ENCODE measurements around the gene SWT1. TPM values are rescaled to one million over a fixed set of nuclear protein-coding genes. Genes with fewer than 3 reads are reported as not detected.
"Not testable (repeated sequence)": the region's sequence is repeated elsewhere in the genome, so short reads cannot be mapped to it uniquely, and the experiment has no call there.

The SWT1 gene
- total and polyA plus RNA-seq, 2 of the 4 experiments (the other 2 are of a cell fraction): 0.82 to 2.7 TPM

DNA sequence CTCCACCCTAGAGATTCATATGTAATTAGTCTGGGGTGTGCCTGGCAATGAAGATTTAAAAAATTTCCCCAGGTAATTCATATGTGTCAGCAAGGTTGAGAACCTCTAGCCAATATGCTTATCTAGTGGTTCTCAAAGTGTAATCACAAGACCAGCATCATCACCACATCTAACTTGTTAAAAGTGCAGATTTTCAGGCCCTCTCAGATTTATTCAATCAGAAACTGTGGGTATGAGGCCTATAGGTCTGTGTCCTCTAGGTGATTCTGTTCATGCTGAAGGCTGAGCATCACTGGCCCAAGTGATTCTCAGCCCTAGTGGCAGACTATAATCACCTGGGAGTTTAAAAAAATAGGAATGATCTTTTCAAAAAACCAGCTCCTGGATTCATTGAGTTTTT, 75.9 kb downstream of the SWT1 start:
- H3K9me1 ChIP-seq (ENCODE audit: insufficient read depth, low read length): no peaks in the 10 kb centered on the region
- H4K20me1 ChIP-seq (ENCODE audit: insufficient read depth, low read length): no peaks in the 10 kb centered on the region
- no peak overlapping the region for H3K56ac ChIP-seq (ENCODE audit: extremely low read depth, insufficient read depth, low read length)
- H3K14ac ChIP-seq (replicated peaks; ENCODE audit: low read depth, low read length): no peak overlapping the region
- H3K23ac ChIP-seq (ENCODE audit: low read depth, low read length): no peak overlapping the region
- no peak overlapping the region for H2BK5ac ChIP-seq (ENCODE audit: low read depth, low read length, poor library complexity, severe bottlenecking)
- no peak overlapping the region for H4K8ac ChIP-seq (ENCODE audit: low read depth in 2 of 2, low read length in 2 of 2)
- H3K4ac ChIP-seq (ENCODE audit: low read depth, low read length): no peak overlapping the region
- ATAC-seq (ENCODE audit: low read depth) (no peak), DNase-seq (no peak)
- intact Hi-C loops (cut with micrococcal nuclease): no loop called here
- no peak overlapping the region for H2AK9ac ChIP-seq (replicated peaks; ENCODE audit: low read depth, low read length, poor library complexity)
- no peak overlapping the region for H2BK120ac ChIP-seq (ENCODE audit: low read depth, low read length)
- no peak overlapping the region for H3K27ac ChIP-seq (ENCODE audit: insufficient read depth, low read length)
- H4K91ac ChIP-seq (ENCODE audit: insufficient read depth, low read depth, low read length): no peak overlapping the region
- in situ Hi-C loops (cut with MboI; ENCODE audit: low sequenced_read_pairs): no loop called here
- no peaks in the 10 kb centered on the region for H3K4me1 ChIP-seq (ENCODE audit: control insufficient read depth, insufficient read depth, low read length)
- no peaks in the 10 kb centered on the region for H3K27me3 ChIP-seq (ENCODE audit: control insufficient read depth, insufficient read depth, low read length)
- dilution Hi-C loops (cut with HindIII; ENCODE audit: low sequenced_read_pairs, unreplicated experiment): no loop called here
- H3K36me3 ChIP-seq (ENCODE audit: control insufficient read depth, insufficient read depth, low read length): no peaks in the 10 kb centered on the region
- H2AK5ac ChIP-seq (ENCODE audit: low read depth, low read length): no peak overlapping the region
- no peaks in the 10 kb centered on the region for H3K9me3 ChIP-seq (ENCODE audit: control insufficient read depth, insufficient read depth, low read length)
- POLR2A ChIA-PET (ENCODE audit: unreplicated experiment): no interaction called here
- no peaks in the 10 kb centered on the region; a peak in 1 of 4 replicates for H3K79me1 ChIP-seq (ENCODE audit: low read depth in 1 of 2, low read length in 2 of 2)
- TF ChIP-seq NFE2L2 (IDR thresholded peaks at IDR 0.05; ENCODE audit: low read depth, low read length) (no peak), RAD21 (IDR thresholded peaks at IDR 0.05; ENCODE audit: low read length) (no peak)
- BruUV-seq (replicated peaks): no TSS peak
- no peak overlapping the region for H3K4me3 ChIP-seq (ENCODE audit: insufficient read depth, low read depth, low read length)
- no peak overlapping the region for H3K4me2 ChIP-seq (ENCODE audit: low read depth, low read length)
- no peak overlapping the region for H2BK15ac ChIP-seq (ENCODE audit: low read depth, low read length)
- no peak overlapping the region for H3K9ac ChIP-seq (ENCODE audit: low read depth, low read length)
- CTCF ChIA-PET: no interaction called here
- H2AFZ ChIP-seq (replicated peaks; ENCODE audit: low read length, poor library complexity): no peak overlapping the region
- no peak overlapping the region for H2BK20ac ChIP-seq (ENCODE audit: low read depth, low read length)
- H3K18ac ChIP-seq (ENCODE audit: low read depth, low read length): no peak overlapping the region
- H4K5ac ChIP-seq (ENCODE audit: low read depth, low read length): no peak overlapping the region

DNA sequence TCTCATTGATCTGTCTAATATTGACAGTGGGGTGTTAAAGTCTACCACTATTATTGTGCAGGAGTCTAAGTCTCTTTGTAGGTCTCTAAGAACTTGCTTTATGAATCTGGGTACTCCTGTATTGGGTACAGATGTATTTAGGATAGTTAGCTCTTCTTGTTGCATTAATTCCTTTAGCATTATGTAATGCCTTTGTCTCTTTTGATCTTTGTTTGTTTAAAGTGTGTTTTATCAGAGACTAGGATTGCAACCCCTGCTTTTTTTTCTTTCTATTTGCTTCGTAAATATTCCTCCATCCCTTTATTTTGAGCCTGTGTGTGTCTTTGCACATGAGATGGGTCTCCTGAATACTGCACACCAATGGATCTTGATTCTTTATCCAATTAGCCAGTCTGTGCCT, 77.2 kb downstream of the SWT1 start:
- H3K9me1 ChIP-seq (ENCODE audit: insufficient read depth, low read length); ATAC-seq (ENCODE audit: low read depth); H3K4me1 ChIP-seq (ENCODE audit: control insufficient read depth, insufficient read depth, low read length); H2AK5ac ChIP-seq (ENCODE audit: low read depth, low read length); in situ Hi-C loops (cut with MboI; ENCODE audit: low sequenced_read_pairs); H3K56ac ChIP-seq (ENCODE audit: extremely low read depth, insufficient read depth, low read length); H3K18ac ChIP-seq (ENCODE audit: low read depth, low read length); H2AFZ ChIP-seq (replicated peaks; ENCODE audit: low read length, poor library complexity); H2BK5ac ChIP-seq (ENCODE audit: low read depth, low read length, poor library complexity, severe bottlenecking); H3K4ac ChIP-seq (ENCODE audit: low read depth, low read length); H4K5ac ChIP-seq (ENCODE audit: low read depth, low read length); POLR2A ChIA-PET (ENCODE audit: unreplicated experiment); H3K4me3 ChIP-seq (ENCODE audit: insufficient read depth, low read depth, low read length); H3K23ac ChIP-seq (ENCODE audit: low read depth, low read length); H2AK9ac ChIP-seq (replicated peaks; ENCODE audit: low read depth, low read length, poor library complexity); H3K36me3 ChIP-seq (ENCODE audit: control insufficient read depth, insufficient read depth, low read length); BruUV-seq (replicated peaks); H2BK15ac ChIP-seq (ENCODE audit: low read depth, low read length); H2BK20ac ChIP-seq (ENCODE audit: low read depth, low read length); H4K91ac ChIP-seq (ENCODE audit: insufficient read depth, low read depth, low read length); CTCF ChIA-PET; intact Hi-C loops (cut with micrococcal nuclease); H2BK120ac ChIP-seq (ENCODE audit: low read depth, low read length); H3K9ac ChIP-seq (ENCODE audit: low read depth, low read length); dilution Hi-C loops (cut with HindIII; ENCODE audit: low sequenced_read_pairs, unreplicated experiment); H3K9me3 ChIP-seq (ENCODE audit: control insufficient read depth, insufficient read depth, low read length); H3K4me2 ChIP-seq (ENCODE audit: low read depth, low read length); H4K20me1 ChIP-seq (ENCODE audit: insufficient read depth, low read length); DNase-seq; H3K27ac ChIP-seq (ENCODE audit: insufficient read depth, low read length); H4K8ac ChIP-seq (ENCODE audit: low read depth in 2 of 2, low read length in 2 of 2); H3K14ac ChIP-seq (replicated peaks; ENCODE audit: low read depth, low read length); H3K27me3 ChIP-seq (ENCODE audit: control insufficient read depth, insufficient read depth, low read length); H3K79me1 ChIP-seq (ENCODE audit: low read depth in 1 of 2, low read length in 2 of 2): not testable (repeated sequence)
- WGBS, 2 experiments (ENCODE audit: extremely low coverage in 2 of 2, insufficient read length in 1 of 2): no CpG with 5 or more reads among the region's 1 CpG

All from IMR-90 (cell line).